Uterus (tissue), 4 donors: ENCODE data around the gene PDE10A. TPM values are rescaled to one million over a fixed set of nuclear protein-coding genes. Genes with fewer than 3 reads are reported as not detected.

ENCODE experiments used
- DNase-seq, 2 donors: peaks; one replicate each; pipeline ENCODE4 v3.0.0-alpha.2; 2019 to 2020
- H3K27ac ChIP-seq, 2 donors: fragments of 200-600 bp; sonication (generic); 1 replicate in 1 of 2; 2 replicates in 1 of 2; pipeline ENCODE4 v1.5.1; 2016 to 2018
- H3K27me3 ChIP-seq, 2 donors: fragments of 200-600 bp; sonication (generic); one replicate each; pipeline ENCODE4 v1.5.1; 2018 to 2019; ENCODE audit warnings: control low read depth in 1 of 2
- H3K36me3 ChIP-seq, 2 donors: fragments of 200-600 bp; sonication (generic); one replicate each; pipeline ENCODE4 v1.5.1; 2019; ENCODE audit warnings: control low read depth in 1 of 2
- H3K4me1 ChIP-seq, 2 donors: fragments of 200-600 bp; sonication (generic); one replicate each; pipeline ENCODE4 v1.5.1; 2018 to 2019; ENCODE audit warnings: control low read depth in 1 of 2
- H3K4me3 ChIP-seq, 2 donors: fragments of 200-600 bp; sonication (generic); 1 replicate in 1 of 2; 2 replicates in 1 of 2; pipeline ENCODE4 v1.5.1; 2018 to 2019; ENCODE audit warnings: mild to moderate bottlenecking in 1 of 2
- H3K9me3 ChIP-seq, 2 donors: fragments of 200-600 bp; sonication (generic); one replicate each; pipeline ENCODE4 v1.5.1; 2019; ENCODE audit warnings: control low read depth in 1 of 2
- POLR2A ChIP-seq, 2 donors: fragments of 450-650 bp; IDR thresholded peaks; one replicate each; pipeline ENCODE4 v1.6.1; 2016; ENCODE audit warnings: antibody characterized with exemption in 2 of 2, mild to moderate bottlenecking in 1 of 2, moderate library complexity in 1 of 2
- intact Hi-C: fragments of 100-400 bp; cut with DNase I; formaldehyde crosslinking; loops from one replicate; pipeline ENCODE4 v1.15.1; 2023; ENCODE audit warnings: low total_unique reads
- total RNA-seq, 4 donors: library from RNA; depleted of rRNA in 3 of 4; stranded (reverse); fragments of >200 nt in 3 of 4; gene quantifications; one replicate each; pipeline versions ENCODE4 v1.1.0 to v1.2.4, GENCODE V29; 2014 to 2023
- TF ChIP-seq, protein P1 (sequence below), 4 experiments: fragments of 200-600 bp in 2 of 4; fragments of 450-650 bp in 2 of 4; sonication (generic) in 2 of 4; IDR thresholded peaks; one replicate each; pipeline ENCODE4 v1.5.1; 2016 to 2019; ENCODE audit warnings: antibody characterized with exemption in 4 of 4, mild to moderate bottlenecking in 2 of 4, moderate library complexity in 1 of 4
- donor health status: DM: yes; HTN: yes; CAD: no.

Gene PDE10A
- total RNA-seq: 10 to 100 TPM; 13.0 to 73.5 (median 36.4) TPM

DNA sequence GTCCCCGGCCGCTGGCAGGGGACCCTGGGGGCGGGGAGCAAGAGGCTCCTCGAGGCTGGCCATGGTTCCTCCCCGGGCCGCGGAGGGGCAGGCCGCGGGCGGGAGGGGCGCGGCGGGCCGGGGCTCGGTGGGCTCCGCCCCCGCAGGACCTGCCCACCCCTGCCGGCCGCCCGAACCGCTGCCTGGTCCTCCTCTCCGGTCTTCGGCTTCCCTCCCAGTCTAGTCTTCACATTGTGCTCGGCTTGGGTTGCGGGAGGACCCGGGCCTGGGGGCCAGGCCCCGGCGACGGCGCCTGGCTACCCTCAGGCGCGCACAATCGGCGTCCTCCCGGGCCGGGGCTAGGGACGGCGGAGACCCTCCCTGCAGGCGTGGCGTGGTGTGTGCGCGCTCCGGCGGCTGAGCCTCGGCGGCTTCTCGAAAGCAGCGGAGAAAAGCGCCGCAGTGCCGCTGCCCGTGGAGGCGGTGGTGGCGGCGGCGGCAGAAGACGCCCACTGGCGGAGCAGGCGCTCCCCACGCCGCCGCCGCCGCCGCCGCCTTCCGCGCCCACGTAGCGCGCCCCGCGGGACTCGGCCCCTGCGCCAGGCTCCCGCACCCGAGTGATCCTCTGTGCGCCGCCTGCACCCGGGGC, at the start of gene PDE10A:
Gene PDE10A, minus strand, starts transcription at position 493 of the 628 bp plus-strand sequence. Its CDS starts 430 bp downstream, at position 63.
- no peaks in the 10 kb centered on the region for H3K9me3 ChIP-seq
- DNase-seq: peak; percentile 38 to 61
- peaks cover 0 to 9% of the 10 kb centered on the region in 2 donors for H3K4me1 ChIP-seq
- H3K36me3 ChIP-seq: no peaks in the 10 kb centered on the region
- peak within 1 kb of the TSS; percentile 58 to 60 for H3K4me3 ChIP-seq
- intact Hi-C loops: no loop called here
- H3K27me3 ChIP-seq: peaks cover 8 to 35% of the 10 kb centered on the region in 2 donors
- no peak for TF ChIP-seq POLR2A (IDR thresholded peaks at IDR 0.05)
- TF ChIP-seq, protein P1, sequence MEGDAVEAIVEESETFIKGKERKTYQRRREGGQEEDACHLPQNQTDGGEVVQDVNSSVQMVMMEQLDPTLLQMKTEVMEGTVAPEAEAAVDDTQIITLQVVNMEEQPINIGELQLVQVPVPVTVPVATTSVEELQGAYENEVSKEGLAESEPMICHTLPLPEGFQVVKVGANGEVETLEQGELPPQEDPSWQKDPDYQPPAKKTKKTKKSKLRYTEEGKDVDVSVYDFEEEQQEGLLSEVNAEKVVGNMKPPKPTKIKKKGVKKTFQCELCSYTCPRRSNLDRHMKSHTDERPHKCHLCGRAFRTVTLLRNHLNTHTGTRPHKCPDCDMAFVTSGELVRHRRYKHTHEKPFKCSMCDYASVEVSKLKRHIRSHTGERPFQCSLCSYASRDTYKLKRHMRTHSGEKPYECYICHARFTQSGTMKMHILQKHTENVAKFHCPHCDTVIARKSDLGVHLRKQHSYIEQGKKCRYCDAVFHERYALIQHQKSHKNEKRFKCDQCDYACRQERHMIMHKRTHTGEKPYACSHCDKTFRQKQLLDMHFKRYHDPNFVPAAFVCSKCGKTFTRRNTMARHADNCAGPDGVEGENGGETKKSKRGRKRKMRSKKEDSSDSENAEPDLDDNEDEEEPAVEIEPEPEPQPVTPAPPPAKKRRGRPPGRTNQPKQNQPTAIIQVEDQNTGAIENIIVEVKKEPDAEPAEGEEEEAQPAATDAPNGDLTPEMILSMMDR (IDR thresholded peaks at IDR 0.05): no peak
- H3K27ac ChIP-seq: peak within 1 kb of the TSS; percentile 77 to 81

- intact Hi-C loops: no loop called here
Measured at GRCh38 chr6:165708985-165709576, 46.0 kb upstream of the PDE10A start.

DNA sequence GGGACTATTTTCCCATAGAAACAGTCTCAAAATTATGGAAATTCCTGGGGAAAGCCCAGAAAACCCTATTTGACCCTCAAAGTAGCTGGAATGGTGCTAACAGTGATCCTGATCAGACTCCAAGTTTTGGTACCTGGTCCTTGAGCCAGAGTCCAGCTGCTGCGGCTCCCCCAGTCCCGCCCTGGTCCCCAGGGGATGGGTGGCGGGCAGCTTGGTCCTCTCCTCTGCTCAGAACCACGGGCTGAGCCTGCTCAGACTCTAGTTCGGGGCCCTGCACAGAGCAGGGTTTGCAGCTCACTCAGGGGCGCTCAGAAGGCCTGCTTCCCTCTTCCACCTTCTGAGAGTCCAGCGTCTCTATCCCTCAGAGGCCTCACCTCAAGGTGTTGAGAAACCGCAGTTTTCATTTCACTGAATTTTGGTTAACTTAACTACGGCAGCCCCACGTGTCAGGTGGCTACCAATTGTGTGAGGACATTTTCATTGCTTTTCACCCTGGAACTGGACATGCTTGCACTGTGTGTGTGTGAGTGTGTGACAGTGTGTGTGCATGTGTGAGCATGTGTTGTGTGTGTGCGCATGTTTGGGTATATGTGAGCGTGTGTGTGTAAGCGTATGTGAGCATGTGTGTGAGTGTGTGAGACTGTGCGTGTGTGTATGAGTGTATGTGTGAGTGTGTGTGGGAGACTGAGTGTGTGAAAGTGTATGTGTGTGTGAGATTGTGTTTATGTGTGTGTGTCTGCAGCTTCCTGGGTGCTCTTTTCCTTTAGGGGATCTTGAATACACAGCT, 44.2 kb upstream of the PDE10A start:
- DNase-seq: no peak
- no peak overlapping the region for H3K27ac ChIP-seq
- no peaks in the 10 kb centered on the region for H3K9me3 ChIP-seq
- no peaks in the 10 kb centered on the region for H3K27me3 ChIP-seq
- H3K36me3 ChIP-seq: no peaks in the 10 kb centered on the region
- H3K4me3 ChIP-seq: no peak overlapping the region
- no peaks in the 10 kb centered on the region for H3K4me1 ChIP-seq
- TF ChIP-seq POLR2A (IDR thresholded peaks at IDR 0.05): no peak
- TF ChIP-seq, protein P1 (IDR thresholded peaks at IDR 0.05): no peak
- intact Hi-C loops: no loop called here

More at GRCh38 chr6:165708985-165709576, 46.0 kb upstream of the PDE10A start:
- no peak for DNase-seq
- Histone ChIP-seq H3K4me3 (no peak overlapping the region), H3K36me3 (no peaks in the 10 kb centered on the region), H3K27ac (no peak overlapping the region), H3K27me3 (no peaks in the 10 kb centered on the region), H3K4me1 (no peaks in the 10 kb centered on the region), H3K9me3 (no peaks in the 10 kb centered on the region)
- TF ChIP-seq, protein P1 (IDR thresholded peaks at IDR 0.05): no peak
- TF ChIP-seq POLR2A (IDR thresholded peaks at IDR 0.05): no peak

GRCh38 chr6:165705941-165706340, 42.9 kb upstream of the PDE10A start:
- no peak overlapping the region for H3K4me3 ChIP-seq
- H3K4me1 ChIP-seq: no peaks in the 10 kb centered on the region
- TF ChIP-seq POLR2A (IDR thresholded peaks at IDR 0.05): no peak
- TF ChIP-seq, protein P1 (IDR thresholded peaks at IDR 0.05): no peak
- H3K27ac ChIP-seq: no peak overlapping the region
- no peak for DNase-seq
- intact Hi-C loops: no loop called here
- H3K9me3 ChIP-seq: no peaks in the 10 kb centered on the region
- no peaks in the 10 kb centered on the region for H3K36me3 ChIP-seq
- H3K27me3 ChIP-seq: no peaks in the 10 kb centered on the region
